Endothelial cell of umbilical vein (primary cell): ENCODE data around the gene SHISA5. TPM values are rescaled to one million over a fixed set of nuclear protein-coding genes. Genes with fewer than 3 reads are reported as not detected.

Experiments
- BruUV-seq: library from RNA; stranded (reverse); fragments of 400-500 nt; replicated peaks from 2 replicates; lab custom pipeline; 2021; lab: Mats Ljungman, UMichigan
- CTCF ChIA-PET: fragments of 300-600, 350-600 bp; sonication (Branson Sonifier 250); formaldehyde crosslinking; loops from one replicate; lab custom pipeline; 2021; ENCODE audit warnings: antibody characterized with exemption, inconsistent platforms; lab: Charles Lee
- POLR2A ChIA-PET: fragments of 300-600, 350-600 bp; sonication (Branson Sonifier 250); formaldehyde crosslinking; loops from one replicate; lab custom pipeline; 2021; ENCODE audit warnings: antibody characterized with exemption, inconsistent platforms; lab: Charles Lee
- DNase-seq: peaks from one replicate; pipeline ENCODE4 v3.0.0-alpha.2; 2011; ENCODE audit warnings: low read depth, low spot score
- FAIRE-seq: peaks from 2 replicates; lab custom pipeline; 2011; peaks lifted over from hg19 to GRCh38; lab: Jason Lieb, UNC
- H2AFZ ChIP-seq: 2 replicates; pipeline ENCODE4 v1.6.0; 2012; ENCODE audit warnings: low read depth, low read length, control low read depth, inconsistent platforms
- H3K27ac ChIP-seq: 2 replicates; pipeline ENCODE4 v1.5.1; 2011; ENCODE audit warnings: low read depth, mild to moderate bottlenecking, control low read depth, low read length, moderate library complexity; ENCODE audit not compliant: insufficient read depth
- H3K27me3 ChIP-seq, 2 experiments: 2 replicates each; pipeline versions ENCODE4 v1.6.0 to v1.6.1; 2011; ENCODE audit warnings: low read length in 2 of 2, mixed read lengths in 1 of 2; ENCODE audit not compliant: control insufficient read depth in 2 of 2, insufficient read depth in 2 of 2
- H3K36me3 ChIP-seq, 2 experiments: 2 replicates in 1 of 2; 3 replicates in 1 of 2; pipeline ENCODE4 v1.5.1; 2011; ENCODE audit warnings: low read length in 2 of 2, mild to moderate bottlenecking in 1 of 2, moderate library complexity in 1 of 2; ENCODE audit not compliant: control insufficient read depth in 2 of 2, insufficient read depth in 2 of 2; ENCODE audit errors: extremely low read depth in 1 of 2
- H3K4me1 ChIP-seq: 3 replicates; pipeline ENCODE4 v1.5.1; 2011; ENCODE audit warnings: mild to moderate bottlenecking, low read length; ENCODE audit not compliant: control insufficient read depth, insufficient read depth; ENCODE audit errors: extremely low read depth
- H3K4me2 ChIP-seq: 2 replicates; pipeline ENCODE4 v1.6.1; 2011; ENCODE audit warnings: low read length, control low read depth, mixed read lengths; ENCODE audit not compliant: insufficient read depth
- H3K4me3 ChIP-seq, 3 experiments: fragments of 200-600 bp in 1 of 3; sonication (generic), shearing (Covaris generic) in 1 of 3; replicated peaks in 1 of 3; 2 replicates each; pipeline ENCODE4 v1.5.1; 2011 to 2016; ENCODE audit warnings: control low read depth in 3 of 3, low read length in 3 of 3, mild to moderate bottlenecking in 2 of 3, inconsistent platforms in 1 of 3, low read depth in 1 of 3, moderate library complexity in 1 of 3; ENCODE audit not compliant: insufficient read depth in 1 of 3
- H3K79me2 ChIP-seq: 2 replicates; pipeline ENCODE4 v1.6.0; 2012; ENCODE audit warnings: low read length, inconsistent platforms; ENCODE audit not compliant: control insufficient read depth, insufficient read depth
- H3K9ac ChIP-seq: replicated peaks from 2 replicates; pipeline ENCODE3; 2011; ENCODE audit warnings: low read length, control low read depth; ENCODE audit not compliant: insufficient read depth; ENCODE audit errors: extremely low read depth
- H3K9me1 ChIP-seq: replicated peaks from 3 replicates; pipeline ENCODE4 v1.6.0; 2011; ENCODE audit warnings: mild to moderate bottlenecking, low read length; ENCODE audit not compliant: control insufficient read depth, insufficient read depth; ENCODE audit errors: extremely low read depth
- H3K9me3 ChIP-seq: replicated peaks from 2 replicates; pipeline ENCODE4 v1.5.1; 2012; ENCODE audit warnings: low read length, inconsistent platforms; ENCODE audit not compliant: control insufficient read depth, insufficient read depth
- H4K20me1 ChIP-seq: replicated peaks from 2 replicates; pipeline ENCODE3; 2011; ENCODE audit warnings: mild to moderate bottlenecking, low read length; ENCODE audit not compliant: control insufficient read depth, insufficient read depth; ENCODE audit errors: extremely low read depth
- FOS ChIP-seq: IDR thresholded peaks from 2 replicates; pipeline ENCODE4 v1.6.1; 2011; ENCODE audit warnings: mild to moderate bottlenecking, low read length, moderate library complexity, borderline replicate concordance; ENCODE audit not compliant: insufficient read depth
- GATA2 ChIP-seq: IDR thresholded peaks from 2 replicates; pipeline ENCODE4 v1.7.0; 2011; ENCODE audit warnings: low read depth, mild to moderate bottlenecking, moderate library complexity, mixed read lengths, low read length; ENCODE audit not compliant: insufficient read length, insufficient read depth
- JUN ChIP-seq: IDR thresholded peaks from 2 replicates; pipeline ENCODE4 v1.6.1; 2011; ENCODE audit warnings: borderline replicate concordance, low read depth; ENCODE audit not compliant: insufficient read length, insufficient read depth
- MYC ChIP-seq: IDR thresholded peaks from one replicate; pipeline ENCODE4 v1.6.1; 2011; ENCODE audit warnings: mild to moderate bottlenecking, low read depth, low read length
- POLR2A ChIP-seq: IDR thresholded peaks from 2 replicates; pipeline ENCODE4 v1.6.1; 2012; ENCODE audit warnings: low read depth, mild to moderate bottlenecking, control low read depth, low read length
- POLR2AphosphoS5 ChIP-seq: IDR thresholded peaks from 2 replicates; pipeline ENCODE4 v1.6.1; 2012; ENCODE audit warnings: low read depth, mild to moderate bottlenecking, control low read depth, low read length, moderate library complexity; ENCODE audit not compliant: insufficient read depth
- dilution Hi-C: fragments of 300-500 bp; cut with MboI; formaldehyde crosslinking; loops from one replicate; pipeline ENCODE4 v1.15.0; 2019; ENCODE audit warnings: low sequenced_read_pairs; ENCODE audit not compliant: extremely low pct_ligation_motif_present
- intact Hi-C: fragments of 100-400 bp; cut with micrococcal nuclease; formaldehyde crosslinking; loops from one replicate; pipeline ENCODE4 v1.10.0; 2022
- polyA plus RNA-seq, 4 experiments: library from polyadenylated mRNA; depleted of rRNA in 3 of 4; stranded (reverse) in 3 of 4; unstranded in 1 of 4; fragments of >200 nt; gene quantifications; 2 replicates each; pipeline versions ENCODE4 v1.2.1 to v1.2.3, GENCODE V29; 2011 to 2012; ENCODE audit warnings: missing spikeins in 1 of 4
- total RNA-seq: library from RNA; stranded (reverse); gene quantifications from 2 replicates; pipeline ENCODE4 v1.2.3, GENCODE V29; 2021
- TF ChIP-seq, protein P1 (sequence below), 2 donors: IDR thresholded peaks; 1 replicate in 1 of 2; 2 replicates in 1 of 2; pipeline ENCODE4 v1.5.1; 2011; ENCODE audit warnings: low read length in 2 of 2, mild to moderate bottlenecking in 2 of 2, moderate library complexity in 2 of 2, control low read depth in 1 of 2, inconsistent platforms in 1 of 2, low read depth in 1 of 2; ENCODE audit not compliant: insufficient read depth in 1 of 2; ENCODE audit errors: extremely low read depth in 1 of 2

The SHISA5 gene
- total and polyA plus RNA-seq, 2 donors (not counting 3 experiments of a cell fraction or from before 2014, with no cell fraction given), result 205 to 320 TPM

DNA sequence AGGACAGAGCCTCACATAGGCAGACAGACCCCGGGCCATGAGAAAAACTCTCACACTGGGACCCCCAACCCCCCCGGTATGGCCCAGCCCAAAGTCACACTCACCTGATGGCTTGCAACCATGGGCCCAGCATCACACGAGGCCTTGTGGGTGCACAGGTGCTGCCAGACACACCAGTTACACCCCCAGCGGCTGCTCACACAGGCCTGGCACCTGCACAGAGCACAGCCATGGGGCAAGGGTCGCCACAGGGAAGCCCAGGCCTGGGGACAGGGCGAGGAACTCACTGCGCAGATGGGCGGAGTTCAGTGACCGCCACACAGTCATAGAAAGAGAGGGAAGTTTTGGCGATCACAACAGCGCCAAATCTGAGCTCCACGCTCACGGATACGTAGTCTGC is 83.4 kb downstream of the SHISA5 start:
- Histone ChIP-seq H3K4me3 (no peak overlapping the region), H4K20me1 (no peaks in the 10 kb centered on the region), H2AFZ (no peak overlapping the region), H3K27ac (no peak overlapping the region), H3K36me3 (peaks cover 0 to 10% of the 10 kb centered on the region in 2 experiments), H3K79me2 (no peaks in the 10 kb centered on the region), H3K9me1 (no peaks in the 10 kb centered on the region), H3K4me2 (no peak overlapping the region), H3K4me1 (no peaks in the 10 kb centered on the region), H3K9ac (no peak overlapping the region), H3K9me3 (no peaks in the 10 kb centered on the region), H3K27me3 (no peaks in the 10 kb centered on the region)
- no TSS peak for BruUV-seq
- TF ChIP-seq FOS (no peak), MYC (no peak), JUN (no peak), POLR2A (no peak), GATA2 (no peak)
- TF ChIP-seq, protein P1, sequence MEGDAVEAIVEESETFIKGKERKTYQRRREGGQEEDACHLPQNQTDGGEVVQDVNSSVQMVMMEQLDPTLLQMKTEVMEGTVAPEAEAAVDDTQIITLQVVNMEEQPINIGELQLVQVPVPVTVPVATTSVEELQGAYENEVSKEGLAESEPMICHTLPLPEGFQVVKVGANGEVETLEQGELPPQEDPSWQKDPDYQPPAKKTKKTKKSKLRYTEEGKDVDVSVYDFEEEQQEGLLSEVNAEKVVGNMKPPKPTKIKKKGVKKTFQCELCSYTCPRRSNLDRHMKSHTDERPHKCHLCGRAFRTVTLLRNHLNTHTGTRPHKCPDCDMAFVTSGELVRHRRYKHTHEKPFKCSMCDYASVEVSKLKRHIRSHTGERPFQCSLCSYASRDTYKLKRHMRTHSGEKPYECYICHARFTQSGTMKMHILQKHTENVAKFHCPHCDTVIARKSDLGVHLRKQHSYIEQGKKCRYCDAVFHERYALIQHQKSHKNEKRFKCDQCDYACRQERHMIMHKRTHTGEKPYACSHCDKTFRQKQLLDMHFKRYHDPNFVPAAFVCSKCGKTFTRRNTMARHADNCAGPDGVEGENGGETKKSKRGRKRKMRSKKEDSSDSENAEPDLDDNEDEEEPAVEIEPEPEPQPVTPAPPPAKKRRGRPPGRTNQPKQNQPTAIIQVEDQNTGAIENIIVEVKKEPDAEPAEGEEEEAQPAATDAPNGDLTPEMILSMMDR (IDR thresholded peaks at IDR 0.05; ENCODE audit: extremely low read depth in 1 of 2, insufficient read depth in 1 of 2, low read depth in 1 of 2, low read length in 2 of 2), result no peak
- ChIA-PET POLR2A (interaction anchor here (1.4 kb wide), 1 partner anchor 8 kb away, joined by 3 read pairs; no protein-coding TSS in a partner anchor), CTCF (interaction anchor here (0.5 to 3.8 kb wide), 2 partner anchors 15 to 147 kb away, joined by 3 to 41 read pairs; no protein-coding TSS in a partner anchor)
- no peak for FAIRE-seq
- dilution Hi-C loops (no loop called here), intact Hi-C loops (no loop called here)
- no peak for DNase-seq

DNA sequence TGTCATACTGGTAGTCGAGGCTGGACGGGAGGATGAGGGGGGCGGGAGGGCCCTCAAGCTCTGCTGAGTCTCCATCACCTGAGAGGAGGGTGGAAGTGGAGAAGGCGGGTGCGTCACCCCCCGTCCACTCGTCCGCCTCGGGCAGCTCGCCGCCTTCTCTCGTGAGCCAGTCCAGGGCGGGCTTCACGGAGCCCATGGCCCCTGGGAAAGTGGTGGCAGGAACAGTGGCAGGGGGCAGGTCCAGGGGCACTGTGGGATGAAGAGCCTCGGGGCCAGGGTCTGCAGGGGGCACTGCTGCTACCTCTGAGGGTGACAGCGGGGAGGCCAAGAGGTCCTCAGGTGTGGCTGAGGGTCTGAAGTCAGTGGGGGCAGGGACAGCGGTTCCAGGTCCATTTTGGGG is 84.4 kb downstream of the SHISA5 start:
- Histone ChIP-seq H4K20me1 (no peaks in the 10 kb centered on the region), H3K27ac (no peak overlapping the region), H3K27me3 (no peaks in the 10 kb centered on the region), H3K4me2 (no peak overlapping the region), H2AFZ (no peak overlapping the region), H3K36me3 (peaks cover 0 to 16% of the 10 kb centered on the region in 2 experiments), H3K9ac (no peak overlapping the region), H3K79me2 (no peaks in the 10 kb centered on the region), H3K9me1 (no peaks in the 10 kb centered on the region), H3K4me1 (no peaks in the 10 kb centered on the region), H3K9me3 (no peaks in the 10 kb centered on the region), H3K4me3 (no peak overlapping the region)
- intact Hi-C loops, result no loop called here
- TF ChIP-seq JUN (no peak), POLR2AphosphoS5 (no peak)
- no TSS peak for BruUV-seq
- DNase-seq (no peak), FAIRE-seq (no peak)
- CTCF ChIA-PET, result interaction anchor here (3.8 kb wide), 1 partner anchor 16 kb away, joined by 41 read pairs; no protein-coding TSS in a partner anchor
- POLR2A ChIA-PET, result no interaction called here
- dilution Hi-C loops, result no loop called here
